NCI-H128 (cell line): ENCODE data around the gene WDR73.
"Not testable (repeated sequence)": the region's sequence is repeated elsewhere in the genome, so short reads cannot be mapped to it uniquely, and the experiment has no call there.

Experiments
- DNase-seq: peaks from one replicate; lab custom pipeline; 2025; ENCODE audit not compliant: unreplicated experiment; lab: John Stamatoyannopoulos, UW

Gene WDR73

GRCh38 chr15:84658080-84658787 is 4.2 kb upstream of the WDR73 start, which contains the start of gene NMB:
Gene NMB (minus strand): TSS chr15:84658199. CDS start chr15:84658152, 47 bp downstream.
- DNase-seq = peak; percentile 48

- DNase-seq = no peak
Measured at GRCh38 chr15:84657748-84658079, 3.6 kb upstream of the WDR73 start.

DNA sequence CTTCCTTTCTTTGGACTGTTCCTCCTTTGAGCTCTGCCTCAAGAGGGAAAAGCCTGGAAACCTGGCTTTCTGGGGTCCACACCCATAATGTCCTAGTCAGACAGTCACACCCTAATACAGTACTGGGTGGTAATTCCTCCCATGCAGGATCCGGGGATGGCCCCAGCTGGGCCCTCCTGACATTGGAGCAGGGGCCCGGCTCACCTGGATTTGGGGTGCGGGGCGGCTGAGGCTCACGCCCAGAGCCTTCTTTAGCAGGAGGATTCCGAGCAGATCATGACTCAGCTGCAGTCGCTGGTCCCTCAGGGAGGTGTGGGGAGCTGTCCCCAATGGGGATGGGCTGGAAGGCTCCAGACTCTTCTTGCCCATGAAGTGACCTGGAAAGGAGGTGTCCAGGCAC is 2.9 kb upstream of the WDR73 start:
- DNase-seq = no peak

DNA sequence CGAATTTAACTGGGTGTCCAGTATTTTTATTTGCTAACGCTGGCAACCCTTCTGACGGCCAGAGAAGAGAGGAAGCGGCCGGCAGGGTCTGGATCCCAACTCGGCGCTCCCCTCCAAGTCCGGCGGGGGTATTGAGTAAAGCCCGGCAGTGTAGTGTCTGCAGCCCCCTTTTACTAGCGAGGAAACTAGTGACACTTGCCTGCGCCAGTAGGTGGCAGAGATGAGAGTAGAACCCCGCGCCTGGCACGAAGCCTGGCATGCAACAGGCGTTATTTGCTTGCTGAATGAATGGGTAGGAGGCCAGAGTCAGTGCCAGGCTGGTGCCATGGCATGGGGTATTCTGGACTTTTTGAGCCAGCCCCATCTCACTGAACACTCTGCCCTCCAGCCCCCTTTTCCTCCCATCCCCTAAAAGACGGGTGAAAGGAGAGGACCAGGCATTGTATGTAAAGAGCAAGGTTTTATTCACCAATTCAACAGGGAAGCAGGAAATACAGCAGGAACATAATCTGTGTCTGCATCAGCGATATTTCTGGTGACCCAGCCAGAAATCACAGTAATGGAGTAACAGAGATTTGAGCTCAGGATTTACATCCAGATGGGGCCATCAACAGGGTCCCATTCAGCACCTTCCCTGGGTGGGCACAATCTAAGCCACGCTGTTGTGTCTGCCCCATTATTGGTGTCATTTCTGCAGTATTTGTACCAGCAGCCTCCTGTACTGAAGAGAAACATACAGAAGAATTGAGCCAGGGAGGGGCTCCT is 788 bp upstream of the WDR73 start:
- no peak for DNase-seq

- DNase-seq = no peak
Measured at GRCh38 chr15:84653584-84653909, 536 bp downstream of the WDR73 start.

DNA sequence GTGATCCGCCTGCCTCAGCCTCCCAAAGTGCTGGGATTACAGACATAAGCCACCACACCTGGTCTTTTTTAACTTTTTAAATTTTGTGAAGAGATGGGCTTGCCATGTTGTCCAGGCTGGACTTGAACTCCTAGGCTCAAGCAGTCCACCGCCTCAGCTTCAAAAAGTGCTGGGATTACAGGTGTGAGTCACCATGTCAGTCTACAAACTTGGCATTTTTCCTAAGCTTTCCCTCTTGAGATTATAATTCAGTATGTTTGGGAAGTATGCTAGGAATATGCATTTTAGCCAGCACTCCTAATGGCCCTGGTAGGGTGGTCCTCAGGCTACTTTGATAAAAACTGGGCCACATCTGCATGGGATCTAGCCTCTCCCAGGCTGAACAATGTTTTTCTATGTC is 4.4 kb downstream of the WDR73 start:
- DNase-seq = no peak

GRCh38 chr15:84648539-84648938 is 5.5 kb downstream of the WDR73 start:
- DNase-seq = no peak

- DNase-seq = no peak
Measured at GRCh38 chr15:84647726-84648125, 6.4 kb downstream of the WDR73 start.

DNA sequence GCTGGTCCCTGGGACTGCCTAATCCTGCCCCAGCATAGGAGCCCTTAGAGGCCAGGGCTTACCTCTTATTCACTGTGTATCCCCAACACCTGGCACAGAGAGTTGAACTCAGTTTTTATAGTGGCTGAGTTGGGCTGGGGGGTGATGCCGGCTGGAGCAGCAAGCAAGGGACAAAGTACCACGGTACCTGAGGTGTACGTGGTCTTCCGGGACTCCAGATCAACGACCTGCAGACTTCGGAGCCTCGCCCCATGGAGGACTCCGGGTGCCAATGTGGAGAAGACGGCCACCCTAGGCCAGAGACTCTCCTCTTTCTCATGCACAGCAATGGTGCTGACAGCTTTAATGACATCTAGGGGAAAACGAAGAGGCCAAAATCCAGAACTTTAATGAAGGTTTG is 8.1 kb downstream of the WDR73 start:
- DNase-seq = no peak

GRCh38 chr15:84645496-84645895 is 8.6 kb downstream of the WDR73 start:
- DNase-seq = no peak

GRCh38 chr15:84643838-84644237 is 10.2 kb downstream of the WDR73 start:
- no peak for DNase-seq

- DNase-seq = not testable (repeated sequence)
Measured at GRCh38 chr15:84642640-84643039, 11.4 kb downstream of the WDR73 start.

DNA sequence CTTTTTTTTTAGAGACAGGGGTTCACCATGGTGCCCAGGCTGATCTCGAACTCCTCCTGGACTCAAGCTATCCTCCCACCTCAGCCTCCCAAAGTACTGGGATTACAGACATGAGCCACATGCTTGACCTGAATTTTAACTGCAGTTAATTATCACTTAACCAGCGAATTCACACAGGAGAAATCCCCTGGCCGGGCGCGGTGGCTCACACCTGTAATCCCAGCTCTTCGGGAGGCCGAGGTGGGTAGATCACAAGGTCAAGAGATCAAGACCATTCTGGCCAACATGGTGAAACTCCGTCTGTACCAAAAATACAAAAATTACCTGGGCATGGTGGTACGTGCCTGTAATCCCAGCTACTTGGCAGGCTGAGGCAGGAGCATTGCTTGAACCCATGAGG is 12.2 kb downstream of the WDR73 start:
- DNase-seq = not testable (repeated sequence)

GRCh38 chr15:84638103-84638502 is 16.0 kb downstream of the WDR73 start:
- DNase-seq = no peak

- DNase-seq = no peak
Measured at GRCh38 chr15:84634228-84634837, 19.8 kb downstream of the WDR73 start.

DNA sequence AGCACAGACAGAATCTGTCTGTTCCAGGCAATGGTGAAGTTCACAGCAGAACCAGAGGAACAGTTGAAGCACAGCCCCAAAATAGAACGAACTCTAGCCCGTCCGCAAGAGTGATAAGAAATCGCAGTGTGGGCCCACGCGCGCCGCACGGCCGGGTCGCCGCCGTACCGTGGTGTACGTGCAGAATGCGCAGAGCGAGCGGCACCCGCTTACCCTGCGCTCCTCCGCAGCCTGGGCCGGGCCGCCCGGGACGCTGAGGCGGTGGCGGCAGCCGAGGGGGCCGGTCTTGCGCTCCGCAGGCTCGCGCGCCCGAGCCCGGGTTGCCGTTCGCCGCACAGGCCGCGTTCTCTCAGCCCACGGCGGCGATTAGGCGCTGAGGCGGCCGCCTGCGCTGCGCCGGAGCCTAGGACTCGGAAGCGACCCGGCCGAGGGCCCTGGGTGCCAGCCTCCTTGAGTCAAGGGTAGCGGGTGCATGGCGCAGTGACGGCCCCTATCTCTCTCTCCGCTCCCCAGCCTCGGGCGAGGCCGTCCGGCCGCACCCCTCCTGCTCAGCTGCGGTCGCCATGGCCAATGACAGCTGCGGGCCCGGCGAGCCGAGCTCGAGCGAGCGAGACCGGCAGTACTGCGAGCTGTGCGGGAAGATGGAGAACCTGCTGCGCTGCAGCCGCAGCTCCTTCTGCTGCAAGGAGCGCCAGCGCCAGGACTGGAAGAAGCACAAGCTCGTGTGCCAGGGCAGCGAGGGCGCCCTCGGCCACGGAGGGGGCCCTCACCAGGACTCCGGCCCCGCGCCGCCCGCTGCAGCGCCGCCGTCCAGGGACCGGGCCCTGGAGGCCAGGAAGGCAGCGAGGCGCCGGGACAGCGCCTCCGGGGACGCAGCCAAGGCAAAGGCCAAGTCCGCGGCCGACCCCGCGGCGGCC is 20.5 kb downstream of the WDR73 start:
- no peak for DNase-seq

DNA sequence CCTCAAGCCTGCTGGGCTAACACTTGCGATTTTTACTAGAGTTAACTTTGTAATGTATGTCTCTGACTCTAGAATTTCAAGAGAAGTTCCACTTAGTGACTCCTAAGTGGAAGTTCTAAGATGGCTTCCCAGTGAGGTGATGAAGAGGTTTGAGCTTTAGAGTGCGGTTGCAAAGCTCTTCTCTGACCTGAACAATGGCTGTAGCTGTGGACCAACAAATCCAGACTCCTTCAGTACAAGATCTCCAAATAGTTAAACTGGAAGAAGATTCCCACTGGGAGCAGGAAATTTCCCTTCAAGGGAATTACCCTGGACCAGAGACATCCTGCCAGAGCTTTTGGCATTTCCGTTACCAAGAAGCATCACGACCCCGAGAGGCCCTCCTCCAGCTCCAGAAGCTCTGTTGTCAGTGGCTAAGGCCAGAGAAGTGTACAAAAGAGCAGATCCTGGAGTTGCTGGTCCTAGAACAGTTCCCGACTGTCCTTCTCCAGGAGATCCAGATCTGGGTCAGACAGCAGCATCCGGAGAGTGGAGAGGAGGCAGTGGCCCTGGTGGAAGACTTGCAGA is 22.3 kb downstream of the WDR73 start:
- DNase-seq = no peak

DNA sequence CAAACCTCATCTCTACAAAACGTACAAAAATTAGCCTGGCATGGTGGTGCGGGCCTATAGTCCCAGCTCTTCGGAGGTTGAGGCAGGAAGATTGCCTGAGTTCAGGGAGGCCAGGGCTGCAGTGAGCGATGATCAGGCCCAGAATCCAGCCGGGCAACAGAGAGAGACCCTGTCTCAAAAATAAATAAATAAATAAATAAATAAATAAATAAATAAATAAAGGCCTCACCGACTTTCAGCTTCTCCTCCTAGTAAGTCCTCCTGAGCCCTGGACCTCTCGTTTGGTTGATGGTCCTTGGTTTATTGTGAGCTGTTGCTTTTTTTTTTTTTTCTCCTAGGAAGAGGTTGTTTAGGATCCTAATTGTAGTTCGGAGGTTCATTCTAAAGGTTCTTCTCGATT is 25.1 kb downstream of the WDR73 start:
- no peak for DNase-seq

DNA sequence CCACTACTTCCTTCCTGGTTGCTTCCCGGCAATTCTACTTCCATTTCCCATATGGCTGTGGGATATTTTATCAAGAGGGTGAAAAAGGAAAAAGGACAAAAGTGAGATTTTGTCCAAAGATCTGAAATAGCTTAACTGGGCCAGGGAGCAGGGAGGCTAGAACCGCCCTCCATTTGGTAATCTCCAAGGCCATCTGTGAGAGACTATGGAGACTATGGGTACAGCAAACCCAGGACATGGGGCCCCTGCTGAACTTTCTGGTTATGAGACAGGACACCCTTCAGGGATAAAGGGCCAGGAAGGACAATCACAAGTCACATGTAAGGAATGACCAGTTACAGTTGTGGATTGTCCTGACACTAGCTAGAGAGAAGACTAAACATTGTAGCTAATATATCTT is 29.0 kb downstream of the WDR73 start:
- no peak for DNase-seq

- no peak for DNase-seq
Measured at GRCh38 chr15:84624359-84624758, 29.7 kb downstream of the WDR73 start.

DNA sequence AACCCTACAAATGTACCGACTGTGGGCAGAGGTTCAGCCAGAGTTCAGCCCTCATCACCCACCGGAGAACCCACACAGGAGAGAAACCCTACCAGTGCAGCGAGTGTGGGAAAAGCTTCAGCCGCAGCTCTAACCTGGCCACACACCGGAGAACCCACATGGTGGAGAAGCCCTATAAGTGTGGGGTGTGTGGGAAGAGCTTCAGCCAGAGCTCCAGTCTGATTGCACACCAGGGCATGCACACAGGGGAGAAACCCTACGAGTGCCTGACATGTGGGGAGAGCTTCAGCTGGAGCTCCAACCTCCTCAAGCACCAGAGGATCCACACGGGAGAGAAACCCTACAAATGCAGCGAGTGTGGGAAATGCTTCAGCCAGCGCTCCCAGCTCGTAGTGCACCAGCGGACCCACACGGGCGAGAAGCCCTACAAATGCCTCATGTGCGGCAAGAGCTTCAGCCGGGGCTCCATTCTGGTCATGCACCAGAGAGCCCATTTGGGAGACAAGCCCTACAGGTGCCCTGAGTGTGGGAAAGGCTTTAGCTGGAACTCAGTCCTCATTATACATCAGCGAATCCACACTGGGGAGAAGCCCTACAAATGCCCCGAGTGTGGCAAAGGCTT is 32.6 kb downstream of the WDR73 start:
- no peak for DNase-seq
